Caco-2 (cell line): ENCODE results near the gene MPP3. TPM values are rescaled to one million over a fixed set of nuclear protein-coding genes. Genes with fewer than 3 reads are reported as not detected.
A peak's percentile ranks its signal among the peaks of the same experiment; 100 is the strongest.

Source experiments
- BruUV-seq: library from RNA; stranded (reverse); fragments of 400-500 nt; replicated peaks from 2 replicates; lab custom pipeline; 2021; lab: Mats Ljungman, UMichigan
- CTCF ChIA-PET: fragments of 300-600 bp; sonication (Branson Sonifier 250); formaldehyde crosslinking; loops from one replicate; lab custom pipeline; 2022; ENCODE audit warnings: antibody characterized with exemption; lab: Charles Lee
- POLR2A ChIA-PET: fragments of 300-600 bp; sonication (Branson Sonifier 250); formaldehyde crosslinking; loops from one replicate; lab custom pipeline; 2022; ENCODE audit warnings: antibody characterized with exemption; lab: Charles Lee
- DNase-seq, 2 experiments: peaks; one replicate each; pipeline versions ENCODE4 v3.0.0 to v3.0.0-alpha.2; 2020 to 2022
- H3K27me3 ChIP-seq: replicated peaks from 2 replicates; pipeline ENCODE4 v1.6.0; 2011; ENCODE audit warnings: low read length; ENCODE audit not compliant: control insufficient read depth, insufficient read depth
- H3K36me3 ChIP-seq: 2 replicates; pipeline ENCODE4 v1.5.1; 2011; ENCODE audit warnings: low read length; ENCODE audit not compliant: control insufficient read depth, insufficient read depth
- H3K4me1 ChIP-seq: fragments of 250-450 bp; sonication (Bioruptor Pico); 2 replicates; pipeline ENCODE4 v1.5.1; 2020; ENCODE audit warnings: mild to moderate bottlenecking
- H3K4me3 ChIP-seq: 2 replicates; pipeline ENCODE4 v1.5.1; 2011; ENCODE audit warnings: low read depth, mild to moderate bottlenecking, control low read depth, low read length
- H3K9me3 ChIP-seq: fragments of 250-450 bp; sonication (Bioruptor Pico); 2 replicates; pipeline ENCODE4 v1.5.1; 2020; ENCODE audit warnings: mild to moderate bottlenecking, moderate library complexity
- H3K27ac Mint-ChIP-seq: one replicate; pipeline ENCODE4 v1.8.0; 2022; ENCODE audit warnings: mixed read lengths; ENCODE audit not compliant: unreplicated experiment
- H3K27me3 Mint-ChIP-seq: one replicate; pipeline ENCODE4 v1.8.0; 2022; ENCODE audit warnings: mixed read lengths; ENCODE audit not compliant: insufficient read depth, unreplicated experiment
- H3K36me3 Mint-ChIP-seq: one replicate; pipeline ENCODE4 v1.8.0; 2022; ENCODE audit warnings: mild to moderate bottlenecking, mixed read lengths; ENCODE audit not compliant: insufficient read depth, unreplicated experiment
- H3K4me1 Mint-ChIP-seq: one replicate; pipeline ENCODE4 v1.8.0; 2022; ENCODE audit warnings: low read depth, mixed read lengths; ENCODE audit not compliant: unreplicated experiment
- H3K4me3 Mint-ChIP-seq: one replicate; pipeline ENCODE4 v1.8.0; 2022; ENCODE audit warnings: mild to moderate bottlenecking, moderate library complexity, mixed read lengths; ENCODE audit not compliant: unreplicated experiment
- H3K9me3 Mint-ChIP-seq: one replicate; pipeline ENCODE4 v1.8.0; 2022; ENCODE audit warnings: mixed read lengths; ENCODE audit not compliant: unreplicated experiment
- CTCF ChIP-seq, 2 experiments: fragments of 200-600 bp in 1 of 2; IDR thresholded peaks; 1 replicate in 1 of 2; 2 replicates in 1 of 2; pipeline versions ENCODE4 v1.5.1 to v1.8.0; 2011 to 2022; ENCODE audit warnings: antibody characterized with exemption in 1 of 2, control low read depth in 1 of 2, inconsistent platforms in 1 of 2, low read depth in 1 of 2, low read length in 1 of 2, mild to moderate bottlenecking in 1 of 2, moderate library complexity in 1 of 2; ENCODE audit not compliant: insufficient read depth in 1 of 2, severe bottlenecking in 1 of 2, unreplicated experiment in 1 of 2
- intact Hi-C: fragments of 100-400 bp; cut with micrococcal nuclease; formaldehyde crosslinking; loops from one replicate; pipeline ENCODE4 v1.10.0; 2022; ENCODE audit not compliant: unreplicated experiment
- total RNA-seq: library from RNA; stranded (reverse); gene quantifications from 2 replicates; pipeline ENCODE4 v1.2.3, GENCODE V29; 2022

The MPP3 gene
- total RNA-seq, 1 experiment from 2014 or later, result 7.9 TPM

GRCh38 chr17:43767053-43767712 lies 65.8 kb downstream of the MPP3 start:
- peaks cover 56% of the 10 kb centered on the region for H3K36me3 Mint-ChIP-seq
- Histone ChIP-seq H3K27me3 (no peaks in the 10 kb centered on the region), H3K9me3 (no peaks in the 10 kb centered on the region), H3K36me3 (no peaks in the 10 kb centered on the region; the same call in 1 of the 2 replicates), H3K4me1 (peaks cover 3% of the 10 kb centered on the region; the same call in 1 of the 2 replicates), H3K4me3 (no peak overlapping the region)
- no peak for DNase-seq
- H3K27ac Mint-ChIP-seq, result no peak overlapping the region
- no peaks in the 10 kb centered on the region for H3K27me3 Mint-ChIP-seq
- peaks cover 1% of the 10 kb centered on the region for H3K4me1 Mint-ChIP-seq
- no peak overlapping the region for H3K4me3 Mint-ChIP-seq
- ChIA-PET POLR2A (interaction anchor here (0.6 to 0.9 kb wide), 3 partner anchors 12 to 281 kb away, joined by 4 to 22 read pairs (median 8); partner anchors contain the start of genes CFAP97D1 and DUSP3), CTCF (interaction anchor here (0.5 to 2.6 kb wide), 7 partner anchors 11 to 207 kb away, joined by 3 to 19 read pairs (median 3); partner anchors contain the start of gene CD300LG)
- intact Hi-C loops, result no loop called here
- no TSS peak for BruUV-seq
- H3K9me3 Mint-ChIP-seq, result no peaks in the 10 kb centered on the region
- TF ChIP-seq CTCF (IDR thresholded peaks at IDR 0.05; ENCODE audit: insufficient read depth in 1 of 2, low read depth in 1 of 2, low read length in 1 of 2, severe bottlenecking in 1 of 2, unreplicated experiment in 1 of 2), result no peak

- Mint-ChIP-seq H3K36me3 (peaks cover 49% of the 10 kb centered on the region), H3K4me1 (no peaks in the 10 kb centered on the region), H3K27me3 (no peaks in the 10 kb centered on the region), H3K4me3 (no peak overlapping the region), H3K27ac (no peak overlapping the region), H3K9me3 (no peaks in the 10 kb centered on the region)
- ChIA-PET POLR2A (interaction anchor here (0.6 kb wide), 4 partner anchors 12 to 370 kb away, joined by 3 to 4 read pairs (median 4); no protein-coding TSS in a partner anchor), CTCF (interaction anchor here (0.5 to 2.6 kb wide), 7 partner anchors 12 to 207 kb away, joined by 3 to 19 read pairs (median 4); partner anchors contain the start of gene CD300LG)
- Histone ChIP-seq H3K4me3 (no peak overlapping the region), H3K9me3 (no peaks in the 10 kb centered on the region), H3K36me3 (no peaks in the 10 kb centered on the region; the same call in 1 of the 2 replicates), H3K27me3 (no peaks in the 10 kb centered on the region), H3K4me1 (no peaks in the 10 kb centered on the region)
- no TSS peak for BruUV-seq
- intact Hi-C loops, result no loop called here
- peak in 1 of 2 experiments; percentile 72 for DNase-seq
- peak; percentile 88 to 90 for TF ChIP-seq CTCF (IDR thresholded peaks at IDR 0.05; ENCODE audit: insufficient read depth in 1 of 2, low read depth in 1 of 2, low read length in 1 of 2, severe bottlenecking in 1 of 2, unreplicated experiment in 1 of 2)
Measured at GRCh38 chr17:43766413-43767052, 66.4 kb downstream of the MPP3 start.

- Mint-ChIP-seq H3K27me3 (no peaks in the 10 kb centered on the region), H3K4me1 (peaks cover 9% of the 10 kb centered on the region), H3K4me3 (peak overlapping the region; percentile 46), H3K9me3 (no peaks in the 10 kb centered on the region), H3K27ac (peak overlapping the region; percentile 44), H3K36me3 (peaks cover 6% of the 10 kb centered on the region)
- ChIA-PET CTCF (interaction anchor here (0.6 to 6.2 kb wide), 13 partner anchors 47 to 362 kb away, joined by 3 to 65 read pairs (median 5); no protein-coding TSS in a partner anchor), POLR2A (interaction anchor here (0.6 kb wide), 1 partner anchor 39 kb away, joined by 6 read pairs; no protein-coding TSS in a partner anchor)
- H3K9me3 ChIP-seq, result no peaks in the 10 kb centered on the region
- H3K36me3 ChIP-seq, result no peaks in the 10 kb centered on the region
- no TSS peak for BruUV-seq
- peak; percentile 96 for DNase-seq
- intact Hi-C loops, result loop anchor here (1.0 kb wide), 4 partner anchors 40 to 240 kb away; no protein-coding TSS in a partner anchor
- no peaks in the 10 kb centered on the region for H3K27me3 ChIP-seq
- no peak overlapping the region for H3K4me3 ChIP-seq
- no peaks in the 10 kb centered on the region for H3K4me1 ChIP-seq
- TF ChIP-seq CTCF (IDR thresholded peaks at IDR 0.05; ENCODE audit: insufficient read depth in 1 of 2, low read depth in 1 of 2, low read length in 1 of 2, severe bottlenecking in 1 of 2, unreplicated experiment in 1 of 2), result peak; percentile 99
Measured at GRCh38 chr17:43760254-43760852, 72.6 kb downstream of the MPP3 start.
